Measurements from ENCODE around the gene ZNF296.

Gene ZNF296

GRCh38 chr19:45103156-45103507 lies 26.9 kb upstream of the ZNF296 start:
- no peak for DNase-seq (ENCODE audit: low read depth)

- DNase-seq (ENCODE audit: low read depth), result no peak
Measured at GRCh38 chr19:45102481-45102880, 26.2 kb upstream of the ZNF296 start.

- DNase-seq (ENCODE audit: low read depth), result no peak
Measured at GRCh38 chr19:45101806-45102205, 25.5 kb upstream of the ZNF296 start.

DNA sequence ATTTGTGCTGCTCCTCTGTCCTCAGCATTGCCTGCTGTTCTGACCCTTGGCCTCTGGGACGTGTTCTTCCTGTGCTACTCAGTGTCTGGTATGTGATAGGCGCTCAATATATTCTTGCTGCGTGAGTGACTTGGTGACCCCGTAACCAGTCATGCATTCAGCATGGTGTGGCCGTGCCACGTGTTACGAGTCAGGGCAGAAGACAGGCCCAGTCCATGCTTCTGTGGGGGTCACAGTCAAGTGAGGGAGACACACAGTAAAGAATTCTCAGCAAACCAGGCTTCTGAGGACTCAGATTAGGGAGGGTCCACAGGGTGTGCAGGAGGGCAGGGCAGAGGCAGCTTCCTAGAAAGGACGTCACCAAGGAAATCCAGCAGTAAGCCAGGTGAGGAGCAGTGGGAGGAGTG lies 24.6 kb upstream of the ZNF296 start:
- no peak for DNase-seq (ENCODE audit: low read depth)

DNA sequence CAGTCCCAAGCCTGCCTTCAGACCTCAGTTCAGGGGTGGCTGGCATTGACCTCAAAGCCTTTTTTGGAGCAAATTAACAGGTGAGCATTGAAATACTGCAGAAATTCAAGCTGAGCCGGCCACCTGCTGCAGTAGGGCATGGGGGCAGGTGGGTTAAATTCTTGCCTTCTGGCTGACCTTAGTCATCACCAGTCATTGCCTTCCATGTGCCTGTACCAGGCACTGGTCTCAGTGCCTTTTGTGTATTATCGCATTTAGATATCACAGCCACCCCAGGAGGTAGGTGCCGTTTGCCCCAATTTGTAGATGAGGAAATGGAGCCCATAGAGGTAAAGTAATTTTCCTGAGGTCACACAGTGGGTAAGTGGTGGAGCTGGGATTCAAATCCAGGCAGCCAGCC lies 23.9 kb upstream of the ZNF296 start:
- no peak for DNase-seq (ENCODE audit: low read depth)

- DNase-seq (ENCODE audit: low read depth), result no peak
Measured at GRCh38 chr19:45099467-45100191, 23.4 kb upstream of the ZNF296 start.

DNA sequence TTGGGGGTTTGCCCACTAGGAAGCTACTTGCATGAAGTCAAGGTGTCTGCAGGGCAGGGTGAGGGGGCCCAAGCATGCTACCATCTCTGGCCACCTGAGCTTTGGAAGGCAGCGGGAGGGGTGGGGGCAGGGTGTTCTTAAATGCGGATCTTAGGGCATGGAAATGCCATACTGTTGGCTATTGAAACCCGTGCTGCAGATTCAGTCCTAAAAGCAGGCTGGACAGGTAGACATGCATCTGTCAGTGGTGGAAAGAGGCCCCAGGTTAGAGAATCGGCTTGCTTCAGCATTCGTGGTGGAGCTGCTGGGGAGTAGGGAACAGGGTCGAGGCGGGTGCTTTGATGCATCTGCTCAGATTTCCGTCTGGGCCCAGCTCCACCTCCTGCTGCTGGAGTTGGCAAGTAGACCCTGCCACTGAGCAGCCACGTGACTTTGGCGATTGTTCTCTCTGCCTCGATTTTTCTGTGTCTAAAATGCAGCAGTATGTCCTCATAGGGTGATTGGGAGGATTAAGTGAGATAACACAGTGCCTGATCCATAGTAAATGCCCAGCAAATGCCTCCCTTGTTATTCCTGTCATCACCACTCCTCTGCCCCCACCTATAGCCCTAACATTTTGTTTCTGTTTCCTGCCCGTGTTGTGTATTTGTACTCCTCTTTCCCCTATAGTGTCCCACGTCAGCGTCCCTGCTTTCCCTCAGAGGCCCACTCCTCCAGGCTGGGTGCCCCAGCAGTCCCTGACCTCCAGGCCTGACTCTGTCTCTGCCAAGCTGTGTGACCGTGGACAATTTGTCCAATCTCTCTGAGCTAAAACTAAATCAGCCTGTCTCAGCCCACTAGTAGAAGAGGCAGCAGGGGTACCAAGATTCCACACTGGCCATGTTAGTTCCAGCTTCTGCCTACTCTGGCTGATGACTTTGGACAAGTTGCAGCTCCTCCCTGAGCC lies 22.5 kb upstream of the ZNF296 start:
- DNase-seq (ENCODE audit: low read depth), result peak; percentile 24

DNA sequence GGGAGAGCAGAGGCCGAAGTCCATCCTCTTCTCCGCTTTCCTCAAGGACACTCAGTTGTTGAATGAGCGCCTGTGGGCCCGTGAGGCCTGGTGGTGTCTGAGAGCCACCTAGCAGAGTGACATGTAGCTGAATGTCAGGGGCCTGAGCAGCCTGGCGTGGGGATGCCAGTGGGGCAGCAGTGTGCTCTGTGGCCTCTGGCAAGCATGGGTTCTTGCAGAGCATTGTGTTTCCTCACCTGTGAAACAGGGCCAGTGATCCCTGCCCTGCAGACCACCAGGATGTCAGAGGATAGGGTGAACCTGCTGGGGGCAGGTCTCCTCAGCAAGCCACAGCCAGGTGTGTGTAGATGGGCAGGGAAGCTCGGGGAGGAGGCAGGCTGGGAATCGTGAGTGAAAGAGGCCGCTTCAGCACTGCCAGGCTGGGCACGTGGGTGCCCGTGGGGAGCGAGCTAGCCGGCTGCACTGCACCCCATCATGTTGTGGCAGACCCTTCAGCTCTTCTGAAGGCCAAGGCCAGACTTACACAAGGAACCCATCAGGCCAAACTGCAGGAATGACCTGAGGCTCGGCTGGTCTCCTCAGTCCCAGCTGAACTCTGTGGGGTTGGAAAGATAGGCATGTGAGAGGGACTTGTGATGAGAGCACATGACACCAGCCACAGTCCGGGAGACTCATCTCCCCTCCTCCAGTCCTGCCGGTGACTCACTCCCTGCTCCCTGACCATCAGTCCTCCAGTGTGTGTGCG lies 21.7 kb upstream of the ZNF296 start:
- peak; percentile 85 for DNase-seq (ENCODE audit: low read depth)

DNA sequence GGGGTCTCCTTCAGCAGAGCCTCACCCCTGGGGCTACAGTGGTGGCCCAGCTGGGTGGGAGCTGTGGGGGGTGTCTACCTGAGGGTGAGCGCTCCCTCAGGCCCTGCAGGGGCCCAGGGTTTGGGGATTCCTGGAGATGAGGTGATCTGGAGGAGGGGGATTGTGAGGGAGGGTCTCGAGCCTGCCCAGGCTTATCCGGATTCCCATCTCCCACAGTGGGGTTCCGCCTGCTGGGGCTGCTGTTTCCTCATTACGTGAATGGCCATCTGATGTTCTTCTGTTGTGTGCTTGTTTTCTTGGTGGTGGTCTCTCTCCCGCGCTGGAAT lies 21.1 kb upstream of the ZNF296 start:
- DNase-seq (ENCODE audit: low read depth), result no peak

DNA sequence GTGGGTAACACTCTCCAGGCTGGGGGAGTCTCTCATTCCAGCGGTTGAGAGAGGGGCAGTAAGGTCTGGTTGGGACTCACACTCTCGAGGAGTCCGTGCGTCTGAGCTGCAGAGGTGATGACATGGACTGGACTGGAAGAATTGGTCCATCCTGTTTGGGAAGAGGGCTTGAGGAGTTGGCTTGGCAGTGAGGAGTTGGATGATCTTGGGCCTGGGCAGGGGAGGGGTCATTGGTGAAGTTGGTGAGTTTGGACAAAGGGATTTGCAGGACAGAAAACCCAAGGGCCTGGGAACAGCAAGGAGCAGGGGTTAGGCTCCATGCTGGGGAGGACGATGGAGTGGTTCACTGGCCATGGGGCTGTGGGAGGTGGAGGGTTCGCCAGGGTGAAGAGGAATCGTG lies 20.4 kb upstream of the ZNF296 start:
- no peak for DNase-seq (ENCODE audit: low read depth)

GRCh38 chr19:45095496-45096413 lies 19.5 kb upstream of the ZNF296 start:
- DNase-seq (ENCODE audit: low read depth), result no peak

GRCh38 chr19:45094707-45095106 lies 18.4 kb upstream of the ZNF296 start:
- no peak for DNase-seq (ENCODE audit: low read depth)

GRCh38 chr19:45094137-45094536 lies 17.9 kb upstream of the ZNF296 start:
- DNase-seq (ENCODE audit: low read depth), result no peak

DNA sequence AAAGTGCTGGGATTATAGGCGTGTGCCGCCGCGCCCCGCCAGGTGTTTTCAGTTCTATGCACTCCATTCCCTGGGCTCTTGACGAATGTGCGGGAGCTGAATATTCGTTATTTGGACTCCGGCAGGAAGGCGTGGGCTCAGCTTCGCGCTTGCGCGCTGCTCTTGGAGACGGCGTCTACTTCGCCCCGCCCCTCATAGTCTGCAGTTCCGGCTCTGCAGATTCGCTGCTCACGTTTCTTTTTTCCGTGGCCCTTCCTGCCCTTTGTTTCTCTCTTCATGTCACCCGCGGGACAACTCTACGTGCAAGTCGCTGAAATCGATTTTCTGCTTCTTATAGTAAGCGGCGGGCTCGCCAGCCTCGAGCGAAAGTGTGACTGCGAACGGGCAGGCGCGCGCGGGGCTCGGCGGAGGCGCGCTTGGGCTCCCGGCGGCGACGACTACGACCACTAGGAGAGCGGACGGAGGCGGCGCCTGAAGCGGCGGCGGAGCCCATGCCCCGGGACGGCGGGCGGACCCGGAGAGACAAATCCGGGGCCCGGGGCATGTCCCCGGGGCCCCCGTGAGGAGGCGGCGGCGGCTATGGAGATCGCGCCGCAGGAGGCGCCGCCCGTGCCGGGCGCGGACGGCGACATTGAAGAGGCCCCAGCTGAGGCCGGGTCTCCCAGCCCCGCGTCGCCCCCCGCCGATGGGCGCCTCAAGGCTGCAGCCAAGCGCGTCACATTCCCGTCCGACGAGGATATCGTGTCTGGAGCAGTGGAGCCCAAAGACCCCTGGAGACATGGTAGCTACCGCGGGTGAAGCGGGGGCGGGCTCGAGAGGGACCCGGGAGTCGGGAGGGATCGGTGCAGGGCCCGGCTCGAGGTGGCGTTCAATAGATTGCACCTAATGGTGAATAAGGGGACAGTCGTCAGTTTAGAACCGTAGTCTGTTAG lies 16.7 kb upstream of the ZNF296 start, which contains the start of gene PPP1R37:
TSS of gene PPP1R37 (plus strand) at position 433 of the 932 bp plus-strand sequence. CDS start at position 580, 147 bp downstream.
- peak; percentile 94 for DNase-seq (ENCODE audit: low read depth)

DNA sequence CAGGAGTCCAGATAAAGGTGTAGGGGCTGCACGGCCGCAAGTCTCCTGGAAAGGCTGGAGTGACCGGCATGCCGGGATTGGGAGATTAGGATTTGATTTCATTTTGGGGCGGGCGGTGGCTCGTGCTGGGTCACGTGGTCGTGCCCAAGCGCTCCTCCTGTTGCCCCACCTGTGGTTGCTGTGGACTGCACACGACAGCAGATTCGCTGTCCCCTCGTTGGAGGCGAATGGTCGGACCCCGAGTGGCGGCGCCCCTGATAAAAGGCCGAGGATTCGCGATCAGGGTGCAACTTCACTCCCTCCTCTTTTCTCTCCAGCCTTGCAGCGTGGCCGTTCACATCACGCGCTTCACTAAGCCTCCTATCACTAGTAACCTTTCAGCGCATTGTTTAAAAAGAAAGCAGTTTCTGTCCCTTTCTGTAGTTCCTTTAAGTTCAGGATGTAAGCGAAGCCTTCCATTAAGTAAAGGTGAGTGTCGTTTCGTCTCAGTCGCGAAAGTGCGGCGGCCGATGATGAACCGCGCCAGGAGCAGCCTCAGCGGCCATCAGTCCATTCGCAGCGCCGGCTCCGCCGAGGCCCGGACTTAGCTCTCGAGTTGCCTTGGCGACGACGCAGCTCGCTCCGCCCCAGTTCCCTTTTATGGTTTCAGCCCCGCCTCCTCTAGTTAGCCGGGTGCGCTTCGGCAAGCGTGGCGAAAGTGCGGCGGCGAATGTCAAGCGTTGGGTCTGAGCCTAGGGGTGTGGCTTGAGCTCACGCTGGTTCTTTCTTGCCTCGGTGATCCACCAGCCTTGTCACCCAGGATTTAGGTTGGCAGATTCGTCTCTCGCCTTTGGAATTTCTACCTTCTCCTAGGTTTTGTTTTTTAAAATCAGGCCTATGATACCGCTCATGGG lies 15.0 kb upstream of the ZNF296 start:
- DNase-seq (ENCODE audit: low read depth), result peak; percentile 97

- DNase-seq (ENCODE audit: low read depth), result no peak
Measured at GRCh38 chr19:45090606-45091005, 14.3 kb upstream of the ZNF296 start.

DNA sequence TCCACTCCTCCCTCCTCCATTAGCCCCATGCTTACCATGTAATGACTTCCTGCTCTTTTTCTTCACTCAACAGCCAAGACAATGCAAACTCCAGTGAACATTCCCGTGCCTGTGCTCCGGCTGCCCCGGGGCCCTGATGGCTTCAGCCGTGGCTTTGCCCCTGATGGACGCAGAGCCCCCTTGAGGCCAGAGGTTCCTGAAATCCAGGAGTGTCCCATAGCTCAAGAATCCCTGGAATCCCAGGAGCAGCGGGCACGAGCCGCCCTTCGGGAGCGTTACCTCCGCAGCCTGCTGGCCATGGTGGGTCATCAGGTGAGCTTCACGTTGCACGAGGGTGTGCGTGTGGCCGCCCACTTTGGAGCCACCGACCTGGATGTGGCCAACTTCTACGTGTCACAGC lies 13.8 kb upstream of the ZNF296 start:
- no peak for DNase-seq (ENCODE audit: low read depth)

- DNase-seq (ENCODE audit: low read depth), result no peak
Measured at GRCh38 chr19:45087531-45087930, 11.3 kb upstream of the ZNF296 start.

- no peak for DNase-seq (ENCODE audit: low read depth)
Measured at GRCh38 chr19:45086480-45086879, 10.2 kb upstream of the ZNF296 start.
